ENCODE results near the gene ZNF518B.

ZNF518B gene, protein sequence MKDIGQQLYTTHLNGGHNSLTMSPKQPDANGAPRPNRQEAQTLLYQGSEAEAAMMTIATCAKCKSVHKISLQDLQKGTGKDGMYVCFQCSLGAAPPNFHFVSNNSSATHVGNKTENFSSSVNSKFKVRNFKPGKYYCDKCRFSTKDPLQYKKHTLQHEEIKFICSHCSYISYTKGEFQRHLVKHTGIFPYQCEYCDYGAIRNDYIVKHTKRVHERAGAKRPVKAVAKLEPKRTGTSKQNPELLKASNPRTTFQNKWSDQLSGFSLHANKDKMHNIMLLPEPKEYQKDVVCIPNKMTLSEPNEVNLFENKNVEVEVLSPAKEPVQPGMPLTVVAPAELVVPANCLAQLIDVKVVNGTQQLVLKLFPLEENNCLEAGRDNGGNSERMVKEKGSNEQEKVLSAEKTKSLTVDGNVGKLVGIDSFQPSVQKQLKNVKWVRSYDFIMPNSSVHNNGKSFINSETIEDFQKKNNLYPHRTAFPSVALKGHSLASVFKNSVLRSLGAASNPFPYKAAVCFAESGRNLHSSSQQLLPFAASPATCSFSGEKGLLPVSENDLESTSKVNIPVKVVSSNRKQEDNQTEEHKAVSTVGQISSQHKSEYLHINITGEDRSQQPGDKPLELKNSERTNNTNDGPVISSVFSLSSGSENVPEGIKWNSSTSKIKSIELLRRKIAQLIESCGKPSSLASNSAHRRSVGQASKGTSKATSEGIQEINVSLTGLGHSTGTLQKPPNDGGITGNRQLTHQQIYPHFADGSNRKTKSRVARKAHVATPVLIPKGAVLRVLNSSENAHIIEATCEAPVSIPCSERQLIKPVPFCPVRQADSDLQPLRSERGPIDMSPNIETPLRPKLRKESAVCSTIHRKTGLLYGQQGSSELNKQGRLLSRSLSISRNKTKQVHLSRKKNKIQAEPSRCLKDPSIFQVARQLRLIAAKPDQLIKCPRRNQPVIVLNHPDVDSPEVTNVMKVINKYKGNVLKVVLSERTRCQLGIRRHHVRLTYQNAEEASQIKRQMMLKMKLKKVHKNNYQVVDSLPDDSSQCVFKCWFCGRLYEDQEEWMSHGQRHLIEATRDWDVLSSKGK

DNA sequence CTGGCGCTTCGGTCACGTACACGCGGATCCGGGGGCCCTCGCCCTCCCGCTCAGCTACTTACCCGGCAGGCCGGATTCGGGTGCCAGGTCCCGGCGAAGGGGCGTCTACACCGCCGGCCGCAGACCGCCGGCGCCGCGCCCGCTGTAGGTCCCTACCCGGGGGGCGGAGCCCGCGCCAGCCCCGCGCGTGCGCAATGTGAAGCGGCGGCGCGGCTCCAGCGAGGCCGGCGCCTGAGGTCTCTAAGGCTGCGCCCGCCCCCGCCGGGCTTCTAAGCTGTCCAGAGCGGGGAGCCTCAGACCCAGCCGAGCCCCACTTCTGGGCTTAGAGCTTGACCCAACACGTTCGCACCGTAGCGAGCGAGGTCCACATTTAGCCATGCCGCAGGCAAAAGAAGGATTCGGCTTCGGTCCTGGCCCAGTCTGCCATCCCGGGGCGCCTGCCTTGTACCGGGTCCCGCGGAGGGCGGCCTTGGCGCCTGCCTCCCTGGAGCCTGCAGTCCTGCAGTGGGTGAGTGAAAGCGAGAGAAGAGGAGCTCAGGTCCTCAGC lies at the start of gene ZNF518B:
ZNF518B (minus strand) TSS at position 172 of the 547 bp plus-strand sequence. CDS start 11,098 bp downstream, outside the sequence.
- DNase-seq (ENCODE audit: low read depth): no peak

DNA sequence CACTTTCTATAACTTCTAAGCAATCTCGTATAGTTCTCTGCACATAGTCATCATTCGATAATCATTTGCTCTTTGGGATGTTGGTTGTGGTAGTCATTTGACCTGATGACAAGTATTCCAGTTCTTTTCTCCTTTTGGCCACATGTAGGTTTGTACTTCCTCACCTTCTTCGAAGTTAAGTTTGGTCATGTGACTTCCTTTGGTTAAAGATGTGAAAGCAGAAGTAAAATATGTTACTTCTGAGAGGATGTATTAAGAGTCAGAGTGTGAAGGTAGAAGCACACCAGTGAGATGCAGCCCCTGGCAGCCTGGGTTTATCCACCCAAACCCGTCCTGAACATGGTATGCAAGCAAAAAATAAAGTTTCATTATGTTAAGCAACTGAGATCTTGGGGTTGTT lies 48.9 kb upstream of the ZNF518B start:
- DNase-seq (ENCODE audit: low read depth): no peak

DNA sequence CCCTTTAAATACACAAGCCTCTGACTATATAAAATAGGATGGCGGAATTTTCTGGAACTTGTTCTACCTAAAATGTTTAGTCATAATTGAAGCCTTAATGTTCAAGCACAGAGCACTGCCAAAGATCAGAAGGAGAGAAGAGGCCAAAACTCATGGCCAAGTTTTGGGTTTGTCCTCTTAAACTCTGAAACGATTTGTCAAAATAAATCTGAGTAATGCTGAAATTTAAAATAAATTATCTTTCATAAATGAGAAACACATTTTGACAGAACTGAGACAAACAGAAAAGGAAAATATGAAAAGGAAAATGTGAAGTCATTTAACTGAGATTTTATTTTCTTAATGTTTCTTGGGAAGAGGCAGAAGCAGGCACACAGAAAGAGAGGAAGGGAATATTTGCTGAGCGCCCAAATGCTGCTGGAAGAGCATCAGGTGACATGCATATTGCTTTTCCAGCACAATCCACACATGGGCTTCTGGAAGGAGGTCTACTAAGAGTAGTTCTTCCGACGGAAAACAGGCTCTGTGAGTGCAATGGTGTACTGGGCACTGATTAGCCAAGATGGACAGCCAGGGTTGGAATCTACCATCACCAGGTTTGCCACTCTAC lies 47.4 kb upstream of the ZNF518B start:
- DNase-seq (ENCODE audit: low read depth): no peak

DNA sequence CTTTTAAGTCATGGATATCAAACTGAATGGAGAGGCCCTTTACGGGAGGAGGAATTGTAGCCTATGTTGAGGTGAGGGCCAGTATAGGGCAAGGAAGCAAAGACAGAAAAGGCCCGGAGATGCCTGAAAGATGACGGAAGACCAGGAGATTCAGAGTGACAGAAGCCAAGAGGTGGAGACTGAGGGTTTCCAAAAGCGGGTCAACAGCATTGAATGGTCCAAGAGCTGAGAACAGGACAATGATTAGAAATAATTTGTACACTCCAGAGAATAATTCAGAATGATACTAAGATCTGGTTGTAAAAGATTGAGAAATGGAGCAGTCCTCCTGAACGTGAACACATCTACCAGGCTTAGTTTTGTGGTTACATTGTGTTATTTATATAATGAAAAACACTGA lies 45.5 kb upstream of the ZNF518B start:
- no peak for DNase-seq (ENCODE audit: low read depth)

DNA sequence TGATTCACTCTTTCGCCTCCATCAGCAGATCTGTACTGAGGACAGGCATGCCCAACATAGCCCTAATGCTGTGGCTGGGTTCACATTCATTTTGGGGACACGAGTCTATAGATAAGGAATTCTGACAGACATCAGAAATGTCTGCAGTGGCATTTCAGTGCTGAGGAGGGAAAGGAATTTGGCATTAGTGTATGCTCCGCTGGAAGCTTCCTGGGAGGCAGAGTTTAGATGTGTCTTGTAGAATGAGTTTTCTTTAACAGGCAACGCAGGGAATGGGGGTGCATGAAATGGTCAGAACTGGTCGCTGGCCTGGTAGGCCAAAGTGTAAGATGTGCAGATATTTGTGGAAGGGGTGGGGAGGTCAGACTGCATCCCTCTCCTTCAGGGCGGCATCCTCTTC lies 43.5 kb upstream of the ZNF518B start:
- no peak for DNase-seq (ENCODE audit: low read depth)

DNA sequence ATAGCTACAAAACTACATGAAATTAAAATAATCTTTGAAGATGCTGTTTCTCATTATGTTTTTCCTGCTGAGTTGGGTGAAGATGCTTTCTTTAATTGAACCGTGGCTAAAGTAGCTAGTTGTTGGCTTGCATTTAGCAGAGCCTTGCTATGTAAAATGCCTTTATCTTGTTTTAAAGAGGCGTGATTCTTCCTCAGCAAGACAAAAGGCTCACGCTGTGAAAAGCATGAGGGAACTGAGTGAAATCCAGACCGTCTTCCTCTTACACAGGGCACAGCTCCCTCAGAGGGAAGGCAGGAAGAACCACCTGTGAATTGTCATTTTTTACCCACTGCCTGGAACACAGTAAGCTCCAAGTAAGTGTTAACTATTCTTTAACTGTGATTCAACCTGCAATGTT lies 39.0 kb upstream of the ZNF518B start:
- no peak for DNase-seq (ENCODE audit: low read depth)

DNA sequence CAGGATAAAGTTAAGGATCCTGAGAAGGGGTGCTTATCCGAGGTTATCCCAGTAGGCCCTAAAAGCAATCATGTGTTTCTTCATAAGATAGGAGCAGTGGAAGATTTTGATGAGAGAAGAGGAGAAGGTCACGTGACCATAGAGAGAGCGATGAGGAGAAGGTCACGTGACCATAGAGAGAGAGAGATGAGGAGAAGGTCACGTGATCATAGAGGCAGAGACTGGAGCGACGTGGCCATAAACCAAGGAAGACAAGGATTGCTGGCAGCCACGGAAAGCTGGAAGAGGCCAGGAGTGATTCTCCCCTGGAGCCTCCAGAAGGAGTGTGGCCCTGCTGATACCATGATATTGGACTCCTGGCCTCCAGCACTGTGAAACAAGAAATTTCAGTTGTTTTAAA lies 38.4 kb upstream of the ZNF518B start:
- no peak for DNase-seq (ENCODE audit: low read depth)

DNA sequence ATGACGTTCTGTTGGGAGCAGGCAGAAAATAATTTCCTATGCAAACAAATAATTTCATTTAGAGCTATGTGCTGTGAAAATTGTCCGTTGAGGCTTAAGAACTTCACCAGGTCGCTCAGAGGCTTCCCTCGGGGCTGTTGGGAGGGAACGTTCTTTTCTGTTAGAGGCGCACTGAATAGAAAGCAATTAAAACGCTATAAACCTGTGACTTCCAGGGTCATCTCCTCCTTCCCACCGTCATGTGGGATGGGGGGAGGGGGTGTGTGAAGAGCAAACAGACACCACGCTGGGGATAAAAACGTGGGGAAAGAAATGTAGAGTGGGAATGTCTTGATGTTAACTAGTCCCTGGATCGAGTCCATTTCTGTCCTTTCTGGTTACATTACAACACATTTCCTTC lies 35.2 kb upstream of the ZNF518B start:
- DNase-seq (ENCODE audit: low read depth): no peak

DNA sequence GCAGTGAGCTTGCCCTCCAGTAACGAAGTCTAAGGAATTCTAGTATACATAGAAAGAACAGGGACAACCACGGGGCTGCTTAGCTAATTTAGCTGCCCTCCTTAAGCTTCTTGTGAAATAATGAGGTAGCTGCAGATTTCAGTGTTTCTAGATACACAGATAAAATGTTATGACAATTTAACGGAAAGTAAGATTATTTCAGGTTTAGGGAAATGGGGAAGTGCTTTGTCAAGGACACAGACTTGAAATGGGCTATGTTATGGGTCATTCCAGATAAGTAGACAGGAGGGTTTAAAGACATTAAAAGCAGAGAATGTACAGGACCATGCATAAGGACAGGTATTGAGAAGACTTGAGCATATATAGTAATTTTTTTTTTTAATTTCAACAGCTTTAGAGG lies 34.2 kb upstream of the ZNF518B start:
- no peak for DNase-seq (ENCODE audit: low read depth)

DNA sequence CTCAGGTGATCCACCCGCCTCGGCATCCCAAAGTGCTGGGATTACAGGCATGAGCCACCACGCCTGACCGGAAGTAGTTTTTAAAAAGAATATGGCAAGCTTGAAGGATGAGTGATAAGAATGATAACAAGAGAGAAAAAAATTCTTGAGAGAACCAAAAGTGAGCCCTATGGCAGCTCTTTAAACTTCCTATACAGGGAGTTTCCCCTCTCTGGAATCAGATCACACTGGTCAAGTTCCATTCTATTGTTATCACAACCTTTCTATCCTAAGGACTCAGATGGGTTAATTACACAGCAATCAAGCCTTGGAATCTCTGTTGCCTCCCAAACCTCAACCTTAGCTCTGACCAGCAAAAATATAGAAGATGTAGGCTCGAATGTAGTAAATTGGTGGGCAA lies 33.8 kb upstream of the ZNF518B start:
- no peak for DNase-seq (ENCODE audit: low read depth)

DNA sequence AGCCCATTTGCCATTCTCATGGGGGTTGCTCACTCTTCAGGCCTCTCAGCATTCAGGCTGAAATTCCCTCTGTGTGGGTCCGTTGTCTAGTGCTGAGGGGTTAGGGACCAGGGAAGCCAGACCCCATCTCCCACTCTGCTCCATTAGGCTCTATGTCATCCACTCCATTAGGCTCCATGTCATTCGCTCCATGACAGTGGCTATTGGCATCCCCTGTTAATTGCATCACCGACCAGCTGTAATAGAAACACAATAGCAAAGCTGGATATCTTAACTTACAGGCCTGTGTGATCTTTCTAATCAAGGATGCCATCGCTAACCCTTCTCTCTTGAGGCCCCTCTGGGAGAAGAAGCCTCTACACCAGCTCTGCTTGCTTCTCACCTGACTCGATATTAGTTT lies 25.7 kb upstream of the ZNF518B start:
- no peak for DNase-seq (ENCODE audit: low read depth)

DNA sequence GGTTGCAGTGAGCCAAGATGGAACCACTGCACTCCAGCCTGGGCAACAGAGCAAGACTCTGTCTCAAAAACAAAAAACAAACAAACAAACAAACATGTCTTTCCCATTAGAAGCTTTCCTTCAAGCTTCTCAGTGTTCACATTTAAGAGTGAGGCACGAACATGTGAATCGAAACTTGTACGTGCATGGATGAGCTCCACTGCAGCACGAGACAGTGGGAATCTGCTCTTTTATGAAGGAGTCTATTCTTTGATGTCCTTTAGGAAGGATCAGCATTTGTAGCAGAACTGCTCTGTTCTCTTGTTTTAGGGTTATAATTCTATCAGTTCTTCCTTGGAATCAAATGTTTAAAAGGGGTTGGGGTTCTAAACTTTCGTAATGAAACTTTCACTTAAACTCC lies 23.4 kb upstream of the ZNF518B start:
- DNase-seq (ENCODE audit: low read depth): no peak

DNA sequence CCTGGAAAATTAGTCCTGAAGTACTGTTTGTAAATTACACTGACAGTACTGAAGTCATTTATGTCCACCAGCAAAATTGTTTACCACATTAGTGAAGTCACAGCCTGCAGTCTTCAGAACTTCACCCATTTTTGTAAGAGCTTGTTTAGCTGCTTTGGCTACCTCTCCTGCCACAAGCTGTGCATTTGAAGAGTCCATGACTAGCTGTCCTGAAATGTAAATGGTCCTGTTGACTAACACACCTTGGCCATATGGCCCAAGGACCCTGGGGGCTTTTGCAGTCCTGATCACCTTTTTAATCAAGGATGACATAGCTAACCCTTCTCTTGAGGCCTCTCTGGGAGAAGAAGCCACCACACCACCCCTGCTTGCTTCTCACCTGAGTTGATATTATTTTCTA lies 21.4 kb upstream of the ZNF518B start:
- DNase-seq (ENCODE audit: low read depth): no peak

DNA sequence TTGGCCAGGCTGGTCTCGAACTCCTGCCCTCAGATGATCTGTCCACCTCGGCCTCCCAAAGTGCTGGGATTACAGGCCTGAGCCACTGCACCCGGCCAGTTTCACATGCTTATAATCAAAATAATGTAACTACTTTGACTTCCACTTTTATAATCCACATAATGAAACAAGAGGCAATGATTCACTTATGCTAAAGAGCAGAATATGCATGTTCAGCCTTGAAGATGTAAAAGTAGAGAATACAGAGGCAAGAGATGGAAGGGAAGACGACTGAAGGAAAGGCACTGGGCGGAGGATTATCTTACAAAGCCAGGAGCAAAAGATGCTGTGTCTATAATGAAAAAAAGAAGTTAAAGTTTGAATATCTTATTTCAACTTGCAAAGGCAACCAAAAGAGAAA lies 13.3 kb upstream of the ZNF518B start:
- DNase-seq (ENCODE audit: low read depth): no peak

DNA sequence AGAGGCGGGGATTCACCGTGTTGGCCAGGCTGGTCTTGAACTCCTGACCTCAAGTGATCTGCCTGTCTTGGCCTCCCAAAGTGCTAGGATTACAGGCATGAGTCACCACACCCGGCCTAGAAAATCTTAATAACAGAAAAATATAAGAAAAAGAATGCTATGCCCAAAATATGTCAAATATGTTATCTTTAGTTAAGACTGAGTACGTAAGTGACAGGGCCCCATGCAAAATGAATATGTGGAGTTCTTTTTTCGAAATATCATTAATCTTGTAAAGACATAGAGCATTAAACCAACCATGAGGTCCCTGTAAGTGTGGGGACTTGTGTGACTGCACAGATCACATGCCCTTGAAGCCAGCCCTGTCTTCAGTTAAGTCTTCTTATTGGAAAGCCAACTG lies 8.9 kb upstream of the ZNF518B start:
- DNase-seq (ENCODE audit: low read depth): no peak

DNA sequence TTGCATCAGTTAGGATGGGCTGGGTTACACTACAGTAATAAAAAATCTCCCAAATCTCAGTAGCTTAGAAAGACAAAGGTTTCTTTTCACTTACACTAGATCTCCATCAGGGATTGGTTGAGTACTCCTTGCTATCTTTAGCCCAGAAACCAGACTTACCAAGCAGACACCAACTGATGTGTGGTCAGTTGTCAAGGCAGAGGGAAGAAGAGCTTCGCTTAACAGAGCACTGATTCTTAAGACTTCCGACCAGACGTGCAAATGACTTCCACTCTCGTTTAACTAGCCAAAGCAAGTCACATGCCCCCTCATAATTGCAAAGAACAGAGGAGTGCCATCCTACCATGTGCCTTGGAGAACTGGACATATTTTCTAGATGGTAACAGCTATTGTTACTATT lies 5.7 kb upstream of the ZNF518B start:
- no peak for DNase-seq (ENCODE audit: low read depth)

DNA sequence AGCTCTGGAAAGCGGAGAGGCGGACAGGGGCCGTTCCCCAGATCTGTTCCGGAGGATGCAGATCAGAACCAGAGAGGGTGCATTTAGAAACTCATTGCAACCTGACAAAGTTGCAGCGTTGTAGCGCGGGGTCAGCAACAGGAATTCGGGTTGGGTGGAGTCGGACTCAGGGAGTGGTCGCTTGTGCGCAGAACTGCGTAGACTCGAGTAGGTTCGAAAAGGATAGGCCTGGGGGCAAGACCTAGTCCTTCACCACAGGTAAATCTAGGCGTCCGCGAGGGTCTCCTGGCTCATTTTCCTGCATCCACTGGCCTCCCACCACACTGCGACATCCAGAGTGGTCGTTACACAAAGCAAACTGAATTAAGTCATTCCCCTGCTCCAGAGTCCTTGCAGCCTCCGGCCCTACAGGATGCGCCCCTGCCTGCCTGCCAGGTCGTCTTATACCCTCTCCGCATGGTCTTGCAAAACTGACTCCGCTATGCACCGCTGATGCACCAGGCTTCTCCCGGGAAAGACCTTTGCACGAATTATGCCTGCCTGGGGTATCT lies 4.7 kb upstream of the ZNF518B start:
- DNase-seq (ENCODE audit: low read depth): no peak

DNA sequence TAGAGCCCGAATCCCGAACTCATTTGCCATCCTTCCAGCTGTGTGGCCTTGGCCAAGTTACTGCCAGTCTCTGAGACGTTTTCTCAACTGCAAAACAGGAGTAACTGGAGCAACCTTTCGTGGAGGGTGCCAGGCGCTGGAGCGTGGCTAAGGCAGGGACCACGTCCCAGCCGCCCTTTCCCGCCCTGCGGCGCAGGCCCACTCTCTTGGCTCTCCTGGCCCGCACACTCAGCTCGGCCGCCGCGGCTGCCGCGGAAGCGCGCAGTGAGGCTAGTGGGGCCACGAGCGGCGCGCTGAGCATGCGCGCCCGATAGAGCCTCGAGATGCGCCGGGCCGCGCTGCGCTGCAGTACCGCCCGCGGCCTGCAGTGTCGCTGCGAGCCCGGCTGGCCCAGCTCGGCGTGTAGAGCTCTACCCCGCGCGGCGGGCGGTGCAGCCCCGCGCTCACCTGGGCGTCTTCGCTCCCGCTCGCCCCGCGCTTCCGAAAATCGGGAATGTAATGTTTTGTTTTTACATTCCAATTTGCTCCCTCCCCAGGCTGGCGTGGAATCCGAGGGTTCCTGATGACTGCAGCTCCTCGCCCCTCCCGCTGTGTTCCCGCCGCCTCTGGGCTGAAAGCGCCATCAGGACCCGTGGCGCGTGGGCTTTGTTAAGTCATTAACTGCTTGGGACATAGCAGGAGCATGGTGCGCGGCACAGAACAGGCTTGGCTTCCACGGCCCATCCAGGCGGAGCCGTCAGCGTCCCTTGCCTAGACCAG lies 4.0 kb upstream of the ZNF518B start:
- DNase-seq (ENCODE audit: low read depth): no peak

DNA sequence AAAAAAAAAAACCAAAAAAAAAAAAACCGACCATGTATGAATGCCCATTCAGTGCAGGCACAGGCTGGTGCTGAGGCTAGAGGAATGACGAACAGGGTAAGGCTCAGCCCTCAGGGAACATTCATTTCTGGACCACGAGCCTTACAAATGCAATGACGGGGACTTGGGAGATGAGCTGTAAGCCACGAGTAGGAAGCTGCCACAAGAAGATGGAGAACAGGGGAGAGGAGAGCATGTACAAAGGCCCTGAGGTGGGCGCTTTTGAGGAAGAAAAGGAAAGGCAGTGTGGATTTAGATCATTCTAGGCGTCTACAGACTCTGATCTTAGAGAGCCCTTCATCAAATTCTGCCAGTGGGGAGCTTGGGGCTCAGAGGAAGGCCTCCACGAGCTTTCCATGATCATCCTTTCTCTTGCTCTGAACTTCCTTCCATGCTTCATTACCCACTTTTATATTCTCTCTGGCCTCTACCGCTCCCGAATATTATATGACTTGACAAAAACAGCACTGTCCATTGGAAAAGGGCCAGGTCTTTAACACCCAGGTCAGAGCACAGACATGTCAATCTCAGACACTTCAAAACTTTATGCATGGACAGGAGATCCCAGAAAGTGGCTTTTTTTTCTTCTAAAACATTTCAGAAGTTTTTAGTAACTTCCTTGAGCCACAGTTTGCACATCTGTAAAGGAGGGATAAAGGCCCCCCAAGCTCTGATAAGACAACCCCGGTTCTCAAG lies 3.3 kb upstream of the ZNF518B start:
- no peak for DNase-seq (ENCODE audit: low read depth)

DNA sequence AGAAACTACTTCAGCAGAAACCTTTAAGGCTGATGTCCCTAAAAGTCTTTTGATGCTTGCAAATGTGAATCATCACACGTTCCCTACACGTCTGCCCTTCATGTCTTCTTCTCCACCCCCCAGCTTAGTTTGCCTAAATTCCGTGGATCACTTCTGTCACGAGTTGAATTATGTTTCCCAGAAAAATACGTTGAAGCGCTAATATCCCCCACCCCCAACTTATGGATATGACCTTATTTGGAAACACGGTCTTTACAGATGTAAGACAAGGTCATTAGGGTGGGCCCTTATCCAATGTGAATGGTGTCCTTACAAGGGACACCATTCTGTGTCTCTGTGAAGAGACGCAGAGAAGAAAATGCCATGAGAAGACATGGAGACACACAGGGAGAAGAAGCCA lies 2.1 kb upstream of the ZNF518B start:
- no peak for DNase-seq (ENCODE audit: low read depth)
